Right lobe of liver (tissue), 4 donors: ENCODE measurements around the gene TNFAIP8L1.

Experiments used
- CTCF ChIP-seq, 4 donors: fragments of 200-600 bp in 3 of 4; fragments of 450-650 bp in 1 of 4; IDR thresholded peaks; one replicate each; pipeline versions ENCODE4 v1.5.1 to v1.8.0; 2016 to 2022; ENCODE audit warnings: antibody characterized with exemption in 4 of 4, mild to moderate bottlenecking in 2 of 4
- POLR2A ChIP-seq: fragments of 450-650 bp; IDR thresholded peaks from one replicate; pipeline ENCODE4 v1.6.1; 2017; ENCODE audit warnings: antibody characterized with exemption, mild to moderate bottlenecking
- donor health status: DM: no; HTN: no; CAD: no.
- donor health status: DM: no; HTN: no; CAD: no.
- donor health status: DM: no; HTN: yes; CAD: no.

- TF ChIP-seq CTCF (IDR thresholded peaks at IDR 0.05) (no peak), POLR2A (no peak)
Observed at GRCh38 chr19:4699826-4700692, 60.7 kb downstream of the TNFAIP8L1 start.
